Gastrocnemius medialis (tissue), 4 donors: Measurements from ENCODE around the gene MICOS13.

Source experiments
- CTCF ChIP-seq, 5 experiments: fragments of 450-650 bp in 3 of 5; fragments of 200-600 bp in 2 of 5; sonication (generic) in 2 of 5; IDR thresholded peaks in 4 of 5; conservative IDR thresholded peaks in 1 of 5; 1 replicate in 4 of 5; 2 replicates in 1 of 5; pipeline ENCODE4 v1.5.1; 2016 to 2019; ENCODE audit warnings: antibody characterized with exemption in 5 of 5, mild to moderate bottlenecking in 3 of 5, moderate library complexity in 3 of 5
- POLR2A ChIP-seq, 2 donors: fragments of 450-650 bp; IDR thresholded peaks; one replicate each; pipeline ENCODE4 v1.6.1; 2017; ENCODE audit warnings: antibody characterized with exemption in 2 of 2, mild to moderate bottlenecking in 2 of 2, moderate library complexity in 2 of 2

- TF ChIP-seq CTCF (IDR thresholded peaks at IDR 0.05 in 4 of 5, conservative IDR thresholded peaks at IDR 0.05 in 1 of 5) (no peak), POLR2A (IDR thresholded peaks at IDR 0.05) (no peak)
Observed at GRCh38 chr19:5674714-5675113, 5.6 kb downstream of the MICOS13 start.
